GM19324 (cell line): Measurements from ENCODE around the gene CPA1.

Experiments used
- ATAC-seq: cut with Tn5 transposase; IDR thresholded peaks from one replicate; pipeline ENCODE4 v1.9.1; 2021; ENCODE audit warnings: mild to moderate bottlenecking, moderate library complexity; ENCODE audit not compliant: unreplicated experiment, low FRiP score

CPA1 gene

DNA sequence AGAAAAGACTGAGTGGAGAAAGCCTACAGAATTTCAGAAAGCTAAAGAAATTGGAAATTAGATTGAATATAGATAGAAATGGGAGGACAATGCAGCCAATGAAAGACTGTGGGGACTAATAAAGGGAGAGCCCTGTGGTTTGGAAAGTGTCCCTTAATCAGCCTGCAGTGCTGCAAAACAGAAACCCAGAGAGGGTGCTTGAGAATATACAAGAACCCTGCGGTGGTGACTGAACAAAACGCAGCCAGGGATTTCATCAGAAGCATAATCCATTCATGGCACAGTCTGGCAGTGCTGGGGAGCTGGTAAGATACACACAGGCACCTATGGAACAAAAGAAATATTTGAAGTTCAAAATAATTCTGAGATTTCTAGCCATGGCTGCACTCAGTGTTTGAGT, 41.4 kb downstream of the CPA1 start:
- no peak for ATAC-seq

DNA sequence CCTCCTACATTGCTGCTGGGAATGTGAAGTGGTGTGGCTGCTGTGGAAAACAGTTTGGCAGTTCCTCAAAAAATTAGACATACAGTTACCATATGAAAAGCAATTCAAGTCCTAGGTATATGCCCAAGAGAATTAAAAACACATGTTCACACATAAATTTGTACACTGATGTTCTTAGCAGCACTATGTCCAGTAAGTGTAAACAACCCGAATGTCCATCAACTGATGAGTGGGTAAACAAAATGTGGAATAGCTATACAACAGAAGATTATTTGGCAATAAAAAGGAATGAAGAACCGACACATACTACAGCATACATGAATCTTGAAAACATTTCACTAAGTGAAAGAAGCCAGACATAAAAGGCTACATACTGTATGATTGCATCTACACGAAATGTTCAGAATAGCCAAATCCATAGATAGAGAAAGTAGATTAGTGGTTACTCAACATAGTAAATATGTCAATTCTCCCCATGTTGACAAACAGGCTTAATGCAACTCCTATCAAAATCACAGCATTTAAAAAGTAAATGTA, 43.3 kb downstream of the CPA1 start:
- no peak for ATAC-seq

DNA sequence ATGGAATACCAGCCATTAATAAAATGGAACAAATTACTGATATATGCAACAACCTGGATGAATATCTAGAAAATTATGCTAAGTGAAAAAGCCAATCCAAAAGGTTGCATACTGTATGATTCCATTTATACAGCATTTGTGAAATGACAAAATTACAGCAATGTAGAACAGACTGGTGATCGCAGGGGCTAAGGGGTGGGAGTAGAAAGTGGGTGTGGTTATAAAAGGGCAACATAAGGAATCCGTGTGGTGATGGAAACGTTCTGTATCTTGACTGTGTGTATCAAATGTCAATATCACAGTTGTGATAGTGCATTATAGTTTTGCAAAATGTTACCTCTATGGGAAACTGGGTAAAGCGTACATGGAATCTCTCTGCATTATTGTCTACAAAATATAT, 45.5 kb downstream of the CPA1 start:
- ATAC-seq = no peak

GRCh38 chr7:130426564-130426963, 46.3 kb downstream of the CPA1 start:
- ATAC-seq = no peak

DNA sequence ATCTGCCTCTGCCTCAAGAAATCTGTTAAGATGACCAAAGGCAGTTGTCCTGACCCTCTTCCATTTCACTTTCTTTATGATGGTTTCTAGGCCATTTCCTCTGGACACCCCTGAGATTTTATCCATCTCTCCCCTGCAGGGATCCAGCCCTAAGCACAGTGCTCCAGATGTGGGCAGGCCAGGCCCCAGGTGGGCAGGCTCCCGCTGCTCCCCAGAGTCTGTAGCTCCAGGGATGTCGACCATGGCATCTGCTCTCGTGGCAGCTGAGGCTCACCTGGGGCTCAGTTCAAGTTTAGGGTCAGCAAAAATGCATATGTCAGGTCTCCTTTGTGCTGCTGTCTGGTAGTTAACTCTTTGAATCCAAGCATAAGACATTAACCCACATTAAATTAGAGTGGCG, 48.7 kb downstream of the CPA1 start:
- no peak for ATAC-seq

DNA sequence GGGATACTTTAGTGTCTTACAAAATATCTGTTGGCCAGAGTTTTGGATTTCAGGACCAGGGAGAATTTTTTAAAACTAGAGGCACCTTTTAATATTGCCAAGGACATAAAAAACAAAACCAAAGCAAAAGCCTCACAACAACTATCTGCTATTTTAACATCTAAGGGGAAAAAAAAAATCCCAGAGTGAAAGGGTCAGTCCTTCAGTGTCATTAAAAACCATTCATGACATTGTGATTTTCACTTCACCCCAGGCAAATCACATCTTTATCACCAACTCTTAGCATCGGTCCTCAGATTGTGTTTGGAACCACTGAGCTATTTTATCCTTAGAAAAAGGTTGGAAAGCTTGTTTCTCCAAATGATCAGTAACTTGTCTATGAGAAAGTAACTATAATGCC, 49.8 kb downstream of the CPA1 start:
- no peak for ATAC-seq

- ATAC-seq = no peak
Measured at GRCh38 chr7:130430841-130431666, 50.8 kb downstream of the CPA1 start.

GRCh38 chr7:130432886-130433285, 52.6 kb downstream of the CPA1 start:
- ATAC-seq = no peak

GRCh38 chr7:130433301-130433700, 53.0 kb downstream of the CPA1 start:
- ATAC-seq = no peak

GRCh38 chr7:130435311-130435854, 55.1 kb downstream of the CPA1 start:
- ATAC-seq = no peak

DNA sequence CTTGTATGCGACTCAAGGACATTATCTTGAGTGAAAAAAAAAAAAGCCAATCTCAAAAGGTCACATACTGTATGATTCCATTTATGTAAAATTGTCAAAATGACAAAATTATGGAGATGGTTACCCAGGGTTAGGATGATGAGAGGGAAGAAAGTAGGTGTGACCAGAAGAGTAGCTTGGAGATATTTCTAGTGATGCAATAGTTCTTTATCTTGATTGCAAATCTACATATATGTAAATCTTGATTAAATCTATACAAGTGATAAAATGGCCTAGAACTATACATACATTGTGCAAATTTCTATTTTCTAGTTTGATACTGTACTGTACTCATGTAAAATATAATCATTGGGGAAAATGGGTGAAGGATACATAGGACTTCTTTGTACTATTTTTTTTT, 56.0 kb downstream of the CPA1 start:
- no peak for ATAC-seq
